Measurements from ENCODE around the gene CA10.

DNA sequence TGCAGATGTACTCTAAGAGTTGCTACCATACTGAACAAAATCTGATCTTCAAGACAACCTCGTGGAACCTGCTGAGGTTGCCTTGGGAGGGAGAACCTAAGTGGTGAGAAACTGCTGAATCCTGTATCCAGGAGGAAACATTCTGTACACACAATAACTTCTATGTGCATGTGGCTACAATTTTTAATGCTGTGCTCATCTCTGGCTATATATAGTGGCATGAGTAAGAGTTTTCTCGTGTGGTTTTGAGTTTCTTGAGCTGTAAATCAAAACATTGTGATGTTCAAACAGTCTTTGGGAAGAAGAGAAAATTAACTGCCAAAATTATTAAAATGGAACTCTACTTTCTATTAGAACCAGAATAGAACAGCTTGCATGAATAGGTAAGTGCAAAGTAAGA is 206.8 kb downstream of the CA10 start:
- TF ChIP-seq, protein P1, sequence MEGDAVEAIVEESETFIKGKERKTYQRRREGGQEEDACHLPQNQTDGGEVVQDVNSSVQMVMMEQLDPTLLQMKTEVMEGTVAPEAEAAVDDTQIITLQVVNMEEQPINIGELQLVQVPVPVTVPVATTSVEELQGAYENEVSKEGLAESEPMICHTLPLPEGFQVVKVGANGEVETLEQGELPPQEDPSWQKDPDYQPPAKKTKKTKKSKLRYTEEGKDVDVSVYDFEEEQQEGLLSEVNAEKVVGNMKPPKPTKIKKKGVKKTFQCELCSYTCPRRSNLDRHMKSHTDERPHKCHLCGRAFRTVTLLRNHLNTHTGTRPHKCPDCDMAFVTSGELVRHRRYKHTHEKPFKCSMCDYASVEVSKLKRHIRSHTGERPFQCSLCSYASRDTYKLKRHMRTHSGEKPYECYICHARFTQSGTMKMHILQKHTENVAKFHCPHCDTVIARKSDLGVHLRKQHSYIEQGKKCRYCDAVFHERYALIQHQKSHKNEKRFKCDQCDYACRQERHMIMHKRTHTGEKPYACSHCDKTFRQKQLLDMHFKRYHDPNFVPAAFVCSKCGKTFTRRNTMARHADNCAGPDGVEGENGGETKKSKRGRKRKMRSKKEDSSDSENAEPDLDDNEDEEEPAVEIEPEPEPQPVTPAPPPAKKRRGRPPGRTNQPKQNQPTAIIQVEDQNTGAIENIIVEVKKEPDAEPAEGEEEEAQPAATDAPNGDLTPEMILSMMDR (IDR thresholded peaks at IDR 0.05; ENCODE audit: poor library complexity): no peak
- no peak for TF ChIP-seq EZH2 (IDR thresholded peaks at IDR 0.05; ENCODE audit: borderline replicate concordance)
